ENCODE data around the gene SLC9B2. TPM values are rescaled to one million over a fixed set of nuclear protein-coding genes. Genes with fewer than 3 reads are reported as not detected.
A peak's percentile ranks its signal among the peaks of the same experiment; 100 is the strongest.

The SLC9B2 gene
- polyA plus RNA-seq, 1 experiment = 12.6 TPM

DNA sequence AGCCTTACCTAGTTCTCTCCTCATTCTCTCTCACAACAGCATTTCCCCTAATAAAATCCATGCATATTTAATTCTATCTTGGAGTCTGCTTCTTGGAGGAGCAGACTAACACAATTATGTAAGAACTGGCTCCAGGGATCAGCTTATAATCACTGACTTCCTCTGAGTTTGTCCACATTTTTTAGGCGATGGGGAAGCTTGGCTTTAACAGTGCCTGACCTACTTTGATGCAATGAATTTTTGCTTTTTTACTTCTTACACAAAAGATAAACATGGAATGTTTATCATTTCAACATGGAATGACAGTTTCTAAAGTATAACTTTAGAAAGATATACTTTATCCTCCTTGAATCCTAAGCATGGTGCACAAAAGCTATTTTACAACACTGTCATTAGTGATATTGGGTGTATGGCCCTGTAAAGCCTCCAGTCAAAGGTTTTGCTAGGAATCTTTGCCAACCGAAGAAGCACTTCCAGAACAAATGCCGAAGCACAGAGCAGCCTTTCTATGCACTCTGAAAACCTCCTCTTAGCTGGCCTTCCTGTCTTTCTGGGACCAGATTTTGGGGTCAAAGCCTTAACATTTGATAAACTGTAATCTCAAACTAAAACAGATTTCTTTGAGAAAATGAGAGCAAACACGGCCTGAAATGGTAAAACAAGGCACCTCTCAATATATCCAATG lies 22.3 kb upstream of the SLC9B2 start:
- Histone ChIP-seq H3K4me3 (ENCODE audit: low read depth, low read length) (peak overlapping the region; percentile 46), H3K27me3 (ENCODE audit: control insufficient read depth, insufficient read depth, low read length) (no peaks in the 10 kb centered on the region), H3K36me3 (ENCODE audit: control insufficient read depth, insufficient read depth, low read length) (no peaks in the 10 kb centered on the region)
- DNase-seq (ENCODE audit: low read depth) = no peak
- CTCF ChIA-PET = interaction anchor here (1.0 to 2.5 kb wide), 16 partner anchors 8 to 1051 kb away, joined by 3 to 14 read pairs (median 5); partner anchors contain the start of gene SLC9B2
- POLR2A ChIA-PET = no interaction called here
- TF ChIP-seq, protein P1, sequence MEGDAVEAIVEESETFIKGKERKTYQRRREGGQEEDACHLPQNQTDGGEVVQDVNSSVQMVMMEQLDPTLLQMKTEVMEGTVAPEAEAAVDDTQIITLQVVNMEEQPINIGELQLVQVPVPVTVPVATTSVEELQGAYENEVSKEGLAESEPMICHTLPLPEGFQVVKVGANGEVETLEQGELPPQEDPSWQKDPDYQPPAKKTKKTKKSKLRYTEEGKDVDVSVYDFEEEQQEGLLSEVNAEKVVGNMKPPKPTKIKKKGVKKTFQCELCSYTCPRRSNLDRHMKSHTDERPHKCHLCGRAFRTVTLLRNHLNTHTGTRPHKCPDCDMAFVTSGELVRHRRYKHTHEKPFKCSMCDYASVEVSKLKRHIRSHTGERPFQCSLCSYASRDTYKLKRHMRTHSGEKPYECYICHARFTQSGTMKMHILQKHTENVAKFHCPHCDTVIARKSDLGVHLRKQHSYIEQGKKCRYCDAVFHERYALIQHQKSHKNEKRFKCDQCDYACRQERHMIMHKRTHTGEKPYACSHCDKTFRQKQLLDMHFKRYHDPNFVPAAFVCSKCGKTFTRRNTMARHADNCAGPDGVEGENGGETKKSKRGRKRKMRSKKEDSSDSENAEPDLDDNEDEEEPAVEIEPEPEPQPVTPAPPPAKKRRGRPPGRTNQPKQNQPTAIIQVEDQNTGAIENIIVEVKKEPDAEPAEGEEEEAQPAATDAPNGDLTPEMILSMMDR (IDR thresholded peaks at IDR 0.05; ENCODE audit: insufficient read depth, low read depth, low read length) = no peak

DNA sequence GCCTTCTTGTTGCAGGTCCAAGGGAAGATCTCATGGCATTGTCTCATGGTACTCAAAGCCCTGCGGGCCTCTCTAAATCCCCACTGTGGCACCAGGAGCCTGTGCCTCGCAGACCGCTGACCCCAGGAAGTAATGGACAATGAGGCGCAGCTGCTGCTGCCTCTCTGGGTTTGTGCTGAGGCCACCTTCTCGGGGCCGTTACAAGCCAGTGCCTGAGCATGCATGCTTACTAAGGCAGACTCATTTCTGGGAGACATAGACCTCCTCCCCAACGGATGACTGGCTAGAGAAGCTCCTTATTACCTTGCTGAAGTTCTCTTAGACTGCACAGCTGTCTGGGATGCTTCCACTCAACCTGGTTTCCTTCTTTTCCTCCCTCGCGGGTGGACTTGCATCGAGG lies 21.8 kb upstream of the SLC9B2 start:
- no peaks in the 10 kb centered on the region for H3K27me3 ChIP-seq (ENCODE audit: control insufficient read depth, insufficient read depth, low read length)
- ChIA-PET POLR2A (no interaction called here), CTCF (interaction anchor here (1.5 to 2.4 kb wide), 4 partner anchors 11 to 668 kb away, joined by 4 to 8 read pairs (median 6); partner anchors contain the start of gene SLC9B2)
- no peaks in the 10 kb centered on the region for H3K36me3 ChIP-seq (ENCODE audit: control insufficient read depth, insufficient read depth, low read length)
- no peak for DNase-seq (ENCODE audit: low read depth)
- peak overlapping the region; percentile 46; the same call in 1 of the 2 replicates for H3K4me3 ChIP-seq (ENCODE audit: low read depth, low read length)
- TF ChIP-seq, protein P1 (IDR thresholded peaks at IDR 0.05; ENCODE audit: insufficient read depth, low read depth, low read length) = no peak

DNA sequence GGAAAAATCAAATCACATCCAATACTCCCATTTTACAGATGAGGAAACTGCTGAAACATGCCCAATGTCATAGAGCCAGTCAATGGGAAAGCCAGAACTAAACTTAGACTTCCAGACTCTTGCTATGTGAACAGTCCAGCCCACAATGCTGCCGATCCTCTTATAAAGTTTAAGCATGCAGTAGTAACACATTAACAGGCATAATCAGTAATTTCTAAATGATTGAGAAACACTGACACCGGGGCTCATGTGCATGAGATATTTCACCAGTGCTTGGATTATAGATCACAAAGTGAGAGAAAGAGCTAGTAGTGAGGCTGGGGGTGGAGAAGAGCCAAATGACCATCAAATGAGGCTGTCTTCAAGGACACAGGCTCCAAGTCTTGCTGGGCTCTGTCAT lies 20.6 kb upstream of the SLC9B2 start:
- ChIA-PET POLR2A (no interaction called here), CTCF (no interaction called here)
- no peaks in the 10 kb centered on the region for H3K36me3 ChIP-seq (ENCODE audit: control insufficient read depth, insufficient read depth, low read length)
- H3K27me3 ChIP-seq (ENCODE audit: control insufficient read depth, insufficient read depth, low read length) = no peaks in the 10 kb centered on the region
- H3K4me3 ChIP-seq (ENCODE audit: low read depth, low read length) = no peak overlapping the region
- no peak for DNase-seq (ENCODE audit: low read depth)
- TF ChIP-seq, protein P1 (IDR thresholded peaks at IDR 0.05; ENCODE audit: insufficient read depth, low read depth, low read length) = no peak

DNA sequence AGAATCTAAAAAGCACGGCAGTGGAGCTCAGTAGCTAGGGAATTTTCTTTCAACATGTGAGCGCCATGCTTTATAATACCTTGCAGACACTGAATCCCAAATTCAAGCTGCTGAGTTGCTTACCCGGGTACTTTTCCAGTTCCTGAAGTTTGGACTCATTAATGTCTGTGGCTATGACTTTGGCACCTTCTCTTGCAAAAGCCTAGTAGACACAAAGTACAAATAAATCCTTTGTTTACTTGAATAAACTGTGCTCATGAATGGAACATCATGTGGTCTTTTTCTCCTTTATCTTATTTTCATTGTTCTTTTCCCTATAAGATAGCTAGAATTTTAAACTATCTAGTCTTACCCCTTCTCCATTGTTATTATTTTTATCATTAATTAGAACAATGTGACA lies 18.5 kb upstream of the SLC9B2 start:
- H3K36me3 ChIP-seq (ENCODE audit: control insufficient read depth, insufficient read depth, low read length) = peaks cover 4% of the 10 kb centered on the region
- TF ChIP-seq, protein P1 (IDR thresholded peaks at IDR 0.05; ENCODE audit: insufficient read depth, low read depth, low read length) = no peak
- H3K27me3 ChIP-seq (ENCODE audit: control insufficient read depth, insufficient read depth, low read length) = no peaks in the 10 kb centered on the region
- DNase-seq (ENCODE audit: low read depth) = no peak
- H3K4me3 ChIP-seq (ENCODE audit: low read depth, low read length) = no peak overlapping the region
- ChIA-PET POLR2A (no interaction called here), CTCF (interaction anchor here (0.7 to 2.1 kb wide), 5 partner anchors 11 to 484 kb away, joined by 3 to 8 read pairs (median 4); no protein-coding TSS in a partner anchor)

DNA sequence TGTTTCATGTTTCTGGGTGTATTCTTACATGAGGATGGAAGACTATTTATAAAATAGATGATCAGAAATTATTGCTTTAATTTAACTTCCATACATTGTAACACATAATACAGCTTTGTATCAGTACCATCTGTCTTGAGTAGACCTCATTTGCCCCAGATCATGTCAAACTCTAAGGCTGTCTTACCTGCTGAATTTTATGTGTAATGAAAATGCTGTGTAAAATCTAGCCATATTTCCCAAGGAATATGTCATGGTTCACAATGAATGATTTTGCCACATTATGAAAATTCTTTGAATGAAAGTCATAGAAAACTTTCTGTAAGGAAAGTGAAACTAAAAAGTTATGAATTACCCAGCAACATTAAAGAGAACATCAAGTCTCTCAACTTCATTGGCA lies 15.7 kb upstream of the SLC9B2 start:
- DNase-seq (ENCODE audit: low read depth) = no peak
- Histone ChIP-seq H3K27me3 (ENCODE audit: control insufficient read depth, insufficient read depth, low read length) (no peaks in the 10 kb centered on the region), H3K36me3 (ENCODE audit: control insufficient read depth, insufficient read depth, low read length) (peaks cover 7% of the 10 kb centered on the region), H3K4me3 (ENCODE audit: low read depth, low read length) (no peak overlapping the region)
- TF ChIP-seq, protein P1 (IDR thresholded peaks at IDR 0.05; ENCODE audit: insufficient read depth, low read depth, low read length) = no peak
- POLR2A ChIA-PET = interaction anchor here (0.6 kb wide), 1 partner anchor 631 kb away, joined by 3 read pairs; no protein-coding TSS in a partner anchor
- CTCF ChIA-PET = interaction anchor here (0.7 to 4.2 kb wide), 15 partner anchors 11 to 672 kb away, joined by 3 to 52 read pairs (median 4); no protein-coding TSS in a partner anchor
